ENCODE measurements around the gene ITGB8.
A peak's percentile ranks its signal among the peaks of the same experiment; 100 is the strongest.

Gene ITGB8

GRCh38 chr7:20318933-20319332 is 11.8 kb upstream of the ITGB8 start:
- H3K9me3 ChIP-seq (ENCODE audit: control insufficient read depth in 5 of 5, low read length in 5 of 5) = no peaks in the 10 kb centered on the region
- no peak overlapping the region for H3K4me3 ChIP-seq (ENCODE audit: low read depth in 1 of 5, low read length in 5 of 5)
- H3K27ac ChIP-seq (ENCODE audit: low read depth, low read length) = no peak overlapping the region
- H3K4me1 ChIP-seq (ENCODE audit: control insufficient read depth in 5 of 5, insufficient read depth in 5 of 5, low read length in 5 of 5) = no peaks in the 10 kb centered on the region
- H3K27me3 ChIP-seq (ENCODE audit: control insufficient read depth in 5 of 5, insufficient read depth in 4 of 5, low read length in 5 of 5) = no peaks in the 10 kb centered on the region
- no peaks in the 10 kb centered on the region for H3K36me3 ChIP-seq (ENCODE audit: control insufficient read depth in 5 of 5, insufficient read depth in 5 of 5, low read length in 5 of 5)
- no peak overlapping the region for H3K9ac ChIP-seq (ENCODE audit: low read length in 5 of 5)

GRCh38 chr7:20320322-20320721 is 10.4 kb upstream of the ITGB8 start:
- no peak overlapping the region for H3K4me3 ChIP-seq (ENCODE audit: low read depth in 1 of 5, low read length in 5 of 5)
- peaks cover 0 to under 1% (median 0%) of the 10 kb centered on the region in 5 donors for H3K27me3 ChIP-seq (ENCODE audit: control insufficient read depth in 5 of 5, insufficient read depth in 4 of 5, low read length in 5 of 5)
- no peaks in the 10 kb centered on the region for H3K9me3 ChIP-seq (ENCODE audit: control insufficient read depth in 5 of 5, low read length in 5 of 5)
- H3K9ac ChIP-seq (ENCODE audit: low read length in 5 of 5) = no peak overlapping the region
- H3K36me3 ChIP-seq (ENCODE audit: control insufficient read depth in 5 of 5, insufficient read depth in 5 of 5, low read length in 5 of 5) = no peaks in the 10 kb centered on the region
- H3K27ac ChIP-seq (ENCODE audit: low read depth, low read length) = no peak overlapping the region
- H3K4me1 ChIP-seq (ENCODE audit: control insufficient read depth in 5 of 5, insufficient read depth in 5 of 5, low read length in 5 of 5) = no peaks in the 10 kb centered on the region

- no peak overlapping the region for H3K9ac ChIP-seq (ENCODE audit: low read length in 5 of 5)
- no peaks in the 10 kb centered on the region for H3K9me3 ChIP-seq (ENCODE audit: control insufficient read depth in 5 of 5, low read length in 5 of 5)
- peaks cover 0 to 2% (median 0%) of the 10 kb centered on the region in 5 donors for H3K27me3 ChIP-seq (ENCODE audit: control insufficient read depth in 5 of 5, insufficient read depth in 4 of 5, low read length in 5 of 5)
- H3K4me1 ChIP-seq (ENCODE audit: control insufficient read depth in 5 of 5, insufficient read depth in 5 of 5, low read length in 5 of 5) = no peaks in the 10 kb centered on the region
- no peak overlapping the region for H3K4me3 ChIP-seq (ENCODE audit: low read depth in 1 of 5, low read length in 5 of 5)
- H3K36me3 ChIP-seq (ENCODE audit: control insufficient read depth in 5 of 5, insufficient read depth in 5 of 5, low read length in 5 of 5) = no peaks in the 10 kb centered on the region
- no peak overlapping the region for H3K27ac ChIP-seq (ENCODE audit: low read depth, low read length)
Observed at GRCh38 chr7:20320786-20321185, 9.9 kb upstream of the ITGB8 start.

- Histone ChIP-seq H3K36me3 (ENCODE audit: control insufficient read depth in 5 of 5, insufficient read depth in 5 of 5, low read length in 5 of 5) (no peaks in the 10 kb centered on the region), H3K4me3 (ENCODE audit: low read depth in 1 of 5, low read length in 5 of 5) (no peak overlapping the region), H3K9ac (ENCODE audit: low read length in 5 of 5) (no peak overlapping the region), H3K4me1 (ENCODE audit: control insufficient read depth in 5 of 5, insufficient read depth in 5 of 5, low read length in 5 of 5) (no peaks in the 10 kb centered on the region), H3K9me3 (ENCODE audit: control insufficient read depth in 5 of 5, low read length in 5 of 5) (no peaks in the 10 kb centered on the region), H3K27me3 (ENCODE audit: control insufficient read depth in 5 of 5, insufficient read depth in 4 of 5, low read length in 5 of 5) (peaks cover 0 to 2% (median 0%) of the 10 kb centered on the region in 5 donors), H3K27ac (ENCODE audit: low read depth, low read length) (no peak overlapping the region)
Observed at GRCh38 chr7:20323595-20323994, 7.1 kb upstream of the ITGB8 start.

- Histone ChIP-seq H3K4me3 (ENCODE audit: low read depth in 1 of 5, low read length in 5 of 5) (no peak overlapping the region), H3K27ac (ENCODE audit: low read depth, low read length) (no peak overlapping the region), H3K9me3 (ENCODE audit: control insufficient read depth in 5 of 5, low read length in 5 of 5) (no peaks in the 10 kb centered on the region), H3K4me1 (ENCODE audit: control insufficient read depth in 5 of 5, insufficient read depth in 5 of 5, low read length in 5 of 5) (peaks cover 2 to 23% (median 21%) of the 10 kb centered on the region in 5 donors), H3K36me3 (ENCODE audit: control insufficient read depth in 5 of 5, insufficient read depth in 5 of 5, low read length in 5 of 5) (no peaks in the 10 kb centered on the region), H3K27me3 (ENCODE audit: control insufficient read depth in 5 of 5, insufficient read depth in 4 of 5, low read length in 5 of 5) (peaks cover 0 to 4% (median 2%) of the 10 kb centered on the region in 5 donors), H3K9ac (ENCODE audit: low read length in 5 of 5) (no peak overlapping the region)
Observed at GRCh38 chr7:20326342-20326741, 4.4 kb upstream of the ITGB8 start.

- H3K4me3 ChIP-seq (ENCODE audit: low read depth in 1 of 5, low read length in 5 of 5) = no peak overlapping the region
Observed at GRCh38 chr7:20327055-20327454, 3.6 kb upstream of the ITGB8 start.

GRCh38 chr7:20328027-20328426 is 2.7 kb upstream of the ITGB8 start:
- Histone ChIP-seq H3K9me3 (ENCODE audit: control insufficient read depth in 5 of 5, low read length in 5 of 5) (no peaks in the 10 kb centered on the region), H3K9ac (ENCODE audit: low read length in 5 of 5) (no peak overlapping the region), H3K4me1 (ENCODE audit: control insufficient read depth in 5 of 5, insufficient read depth in 5 of 5, low read length in 5 of 5) (peaks cover 2 to 31% (median 28%) of the 10 kb centered on the region in 5 donors), H3K4me3 (ENCODE audit: low read depth in 1 of 5, low read length in 5 of 5) (no peak overlapping the region), H3K27ac (ENCODE audit: low read depth, low read length) (no peak overlapping the region), H3K27me3 (ENCODE audit: control insufficient read depth in 5 of 5, insufficient read depth in 4 of 5, low read length in 5 of 5) (peaks cover 2 to 13% (median 6%) of the 10 kb centered on the region in 5 donors), H3K36me3 (ENCODE audit: control insufficient read depth in 5 of 5, insufficient read depth in 5 of 5, low read length in 5 of 5) (no peaks in the 10 kb centered on the region)

More at GRCh38 chr7:20327055-20327454, 3.6 kb upstream of the ITGB8 start:
- H3K27me3 ChIP-seq (ENCODE audit: control insufficient read depth in 5 of 5, insufficient read depth in 4 of 5, low read length in 5 of 5) = peaks cover 0 to 8% (median 5%) of the 10 kb centered on the region in 5 donors
- H3K4me1 ChIP-seq (ENCODE audit: control insufficient read depth in 5 of 5, insufficient read depth in 5 of 5, low read length in 5 of 5) = peaks cover 2 to 30% (median 27%) of the 10 kb centered on the region in 5 donors
- no peak overlapping the region for H3K27ac ChIP-seq (ENCODE audit: low read depth, low read length)
- no peak overlapping the region for H3K9ac ChIP-seq (ENCODE audit: low read length in 5 of 5)
- H3K9me3 ChIP-seq (ENCODE audit: control insufficient read depth in 5 of 5, low read length in 5 of 5) = no peaks in the 10 kb centered on the region
- no peaks in the 10 kb centered on the region for H3K36me3 ChIP-seq (ENCODE audit: control insufficient read depth in 5 of 5, insufficient read depth in 5 of 5, low read length in 5 of 5)

- Histone ChIP-seq H3K27me3 (ENCODE audit: control insufficient read depth in 5 of 5, insufficient read depth in 4 of 5, low read length in 5 of 5) (peaks cover 2 to 13% (median 6%) of the 10 kb centered on the region in 5 donors), H3K36me3 (ENCODE audit: control insufficient read depth in 5 of 5, insufficient read depth in 5 of 5, low read length in 5 of 5) (no peaks in the 10 kb centered on the region), H3K4me1 (ENCODE audit: control insufficient read depth in 5 of 5, insufficient read depth in 5 of 5, low read length in 5 of 5) (peaks cover 2 to 31% (median 28%) of the 10 kb centered on the region in 5 donors), H3K4me3 (ENCODE audit: low read depth in 1 of 5, low read length in 5 of 5) (no peak overlapping the region), H3K9ac (ENCODE audit: low read length in 5 of 5) (no peak overlapping the region), H3K27ac (ENCODE audit: low read depth, low read length) (no peak overlapping the region), H3K9me3 (ENCODE audit: control insufficient read depth in 5 of 5, low read length in 5 of 5) (no peaks in the 10 kb centered on the region)
Observed at GRCh38 chr7:20328692-20329091, 2.0 kb upstream of the ITGB8 start.

GRCh38 chr7:20329389-20330238 is 1.1 kb upstream of the ITGB8 start:
- peaks cover 2 to 13% (median 6%) of the 10 kb centered on the region in 5 donors for H3K27me3 ChIP-seq (ENCODE audit: control insufficient read depth in 5 of 5, insufficient read depth in 4 of 5, low read length in 5 of 5)
- H3K9me3 ChIP-seq (ENCODE audit: control insufficient read depth in 5 of 5, low read length in 5 of 5) = no peaks in the 10 kb centered on the region
- peak overlapping the region; percentile 68 to 90 (median 86) for H3K4me3 ChIP-seq (ENCODE audit: low read depth in 1 of 5, low read length in 5 of 5)
- H3K9ac ChIP-seq (ENCODE audit: low read length in 5 of 5) = peak overlapping the region; percentile 59 to 79 (median 62)
- H3K27ac ChIP-seq (ENCODE audit: low read depth, low read length) = peak overlapping the region; percentile 60
- H3K4me1 ChIP-seq (ENCODE audit: control insufficient read depth in 5 of 5, insufficient read depth in 5 of 5, low read length in 5 of 5) = peaks cover 2 to 31% (median 28%) of the 10 kb centered on the region in 5 donors
- H3K36me3 ChIP-seq (ENCODE audit: control insufficient read depth in 5 of 5, insufficient read depth in 5 of 5, low read length in 5 of 5) = no peaks in the 10 kb centered on the region

Measured in subcutaneous abdominal adipose tissue (tissue), 5 donors.